Peyer's patch (tissue), 4 donors: ENCODE measurements around the gene PSPC1. TPM values are rescaled to one million over a fixed set of nuclear protein-coding genes. Genes with fewer than 3 reads are reported as not detected.

Experiments
- DNase-seq, 3 donors: peaks; one replicate each; pipeline ENCODE4 v3.0.0-alpha.2; 2017 to 2019
- H3K27ac ChIP-seq, 4 donors: fragments of 200-600 bp; sonication (generic); one replicate each; pipeline ENCODE4 v1.5.1; 2016 to 2019
- H3K27me3 ChIP-seq, 2 donors: fragments of 200-600 bp; sonication (generic); one replicate each; pipeline ENCODE4 v1.5.1; 2019
- H3K36me3 ChIP-seq, 3 donors: fragments of 200-600 bp; sonication (generic); one replicate each; pipeline ENCODE4 v1.5.1; 2016 to 2019
- H3K4me1 ChIP-seq, 4 donors: fragments of 200-600 bp; sonication (generic); one replicate each; pipeline ENCODE4 v1.5.1; 2016 to 2019
- H3K4me3 ChIP-seq, 4 donors: fragments of 200-600 bp; sonication (generic); 1 replicate in 3 of 4; 2 replicates in 1 of 4; pipeline ENCODE4 v1.5.1; 2016 to 2019; ENCODE audit warnings: mild to moderate bottlenecking in 1 of 4
- H3K9me3 ChIP-seq, 4 donors: fragments of 200-600 bp; sonication (generic); one replicate each; pipeline ENCODE4 v1.5.1; 2016 to 2019; ENCODE audit warnings: mild to moderate bottlenecking in 1 of 4
- CTCF ChIP-seq, 6 experiments: fragments of 450-650 bp in 4 of 6; fragments of 200-600 bp in 2 of 6; sonication (generic) in 1 of 6; IDR thresholded peaks; one replicate each; pipeline ENCODE4 v1.5.1; 2017 to 2019; ENCODE audit warnings: antibody characterized with exemption in 6 of 6, mild to moderate bottlenecking in 3 of 6, moderate library complexity in 1 of 6
- POLR2A ChIP-seq, 2 donors: fragments of 450-650 bp; IDR thresholded peaks; one replicate each; pipeline ENCODE4 v1.5.1; 2017; ENCODE audit warnings: antibody characterized with exemption in 2 of 2, mild to moderate bottlenecking in 2 of 2, moderate library complexity in 2 of 2
- total RNA-seq, 4 donors: library from RNA; depleted of rRNA; stranded (reverse); fragments of >200 nt; gene quantifications; one replicate each; pipeline ENCODE4 v1.1.0, GENCODE V29; 2016

PSPC1 gene
- total RNA-seq, 4 donors from 2014 or later = 39.6 to 337 (median 67.3) TPM

GRCh38 chr13:19767966-19768365 lies 14.8 kb downstream of the PSPC1 start:
- H3K36me3 ChIP-seq = peaks cover 0 to 40% (median 0%) of the 10 kb centered on the region in 3 donors
- TF ChIP-seq POLR2A (IDR thresholded peaks at IDR 0.05) (no peak), CTCF (IDR thresholded peaks at IDR 0.05) (no peak)
- H3K4me3 ChIP-seq = no peak overlapping the region
- H3K9me3 ChIP-seq = no peaks in the 10 kb centered on the region
- H3K27ac ChIP-seq = no peak overlapping the region
- DNase-seq = no peak
- no peaks in the 10 kb centered on the region for H3K4me1 ChIP-seq
- H3K27me3 ChIP-seq = no peaks in the 10 kb centered on the region

GRCh38 chr13:19766591-19766990 lies 16.2 kb downstream of the PSPC1 start:
- peaks cover 0 to 27% (median 0%) of the 10 kb centered on the region in 3 donors for H3K36me3 ChIP-seq
- no peaks in the 10 kb centered on the region for H3K27me3 ChIP-seq
- no peak overlapping the region for H3K27ac ChIP-seq
- DNase-seq = no peak
- no peak for TF ChIP-seq POLR2A (IDR thresholded peaks at IDR 0.05)
- no peak for TF ChIP-seq CTCF (IDR thresholded peaks at IDR 0.05)
- peaks cover 0 to 6% (median 0%) of the 10 kb centered on the region in 4 donors for H3K4me1 ChIP-seq
- H3K9me3 ChIP-seq = no peaks in the 10 kb centered on the region
- no peak overlapping the region for H3K4me3 ChIP-seq

GRCh38 chr13:19764237-19764636 lies 18.5 kb downstream of the PSPC1 start:
- DNase-seq = no peak
- Histone ChIP-seq H3K27ac (no peak overlapping the region), H3K4me3 (no peak overlapping the region), H3K9me3 (no peaks in the 10 kb centered on the region), H3K36me3 (peaks cover 0 to 8% (median 0%) of the 10 kb centered on the region in 3 donors), H3K4me1 (peaks cover 0 to 6% (median 0%) of the 10 kb centered on the region in 4 donors), H3K27me3 (no peaks in the 10 kb centered on the region)
- TF ChIP-seq CTCF (IDR thresholded peaks at IDR 0.05) (no peak), POLR2A (IDR thresholded peaks at IDR 0.05) (no peak)

GRCh38 chr13:19763618-19764017 lies 19.1 kb downstream of the PSPC1 start:
- no peak for DNase-seq
- Histone ChIP-seq H3K27ac (no peak overlapping the region), H3K4me1 (peaks cover 0 to 6% (median 0%) of the 10 kb centered on the region in 4 donors), H3K27me3 (no peaks in the 10 kb centered on the region), H3K36me3 (peaks cover 0 to 14% (median 0%) of the 10 kb centered on the region in 3 donors), H3K9me3 (no peaks in the 10 kb centered on the region), H3K4me3 (no peak overlapping the region)
- no peak for TF ChIP-seq POLR2A (IDR thresholded peaks at IDR 0.05)
- TF ChIP-seq CTCF (IDR thresholded peaks at IDR 0.05) = no peak

GRCh38 chr13:19759669-19760068 lies 23.1 kb downstream of the PSPC1 start:
- TF ChIP-seq POLR2A (IDR thresholded peaks at IDR 0.05) (no peak), CTCF (IDR thresholded peaks at IDR 0.05) (no peak)
- DNase-seq = no peak
- no peaks in the 10 kb centered on the region for H3K9me3 ChIP-seq
- no peak overlapping the region for H3K4me3 ChIP-seq
- H3K27me3 ChIP-seq = no peaks in the 10 kb centered on the region
- H3K4me1 ChIP-seq = peaks cover 0 to 6% (median 0%) of the 10 kb centered on the region in 4 donors
- H3K36me3 ChIP-seq = peaks cover 0 to 42% (median 0%) of the 10 kb centered on the region in 3 donors
- no peak overlapping the region for H3K27ac ChIP-seq

GRCh38 chr13:19742643-19743042 lies 40.1 kb downstream of the PSPC1 start:
- H3K36me3 ChIP-seq = peaks cover 0 to 47% (median 3%) of the 10 kb centered on the region in 3 donors
- no peak for DNase-seq
- no peaks in the 10 kb centered on the region for H3K9me3 ChIP-seq
- no peak overlapping the region for H3K4me3 ChIP-seq
- TF ChIP-seq POLR2A (IDR thresholded peaks at IDR 0.05) (no peak), CTCF (IDR thresholded peaks at IDR 0.05) (no peak)
- no peaks in the 10 kb centered on the region for H3K27me3 ChIP-seq
- H3K27ac ChIP-seq = no peak overlapping the region
- H3K4me1 ChIP-seq = no peaks in the 10 kb centered on the region
